Karpas-422 (cell line): ENCODE results near the gene UNC79. TPM values are rescaled to one million over a fixed set of nuclear protein-coding genes. Genes with fewer than 3 reads are reported as not detected.

Experiments used
- DNase-seq: peaks from one replicate; pipeline ENCODE4 v3.0.0-alpha.2; 2015
- H2AFZ ChIP-seq: fragments of 200-600 bp; sonication (generic); 2 replicates; pipeline ENCODE4 v1.6.1; 2014; ENCODE audit warnings: antibody characterized with exemption, low read length, mixed read lengths
- H3K27ac ChIP-seq: fragments of 200-600 bp; sonication (generic); 2 replicates; pipeline ENCODE4 v1.5.1; 2014; ENCODE audit warnings: mild to moderate bottlenecking, low read length, moderate library complexity
- H3K27me3 ChIP-seq: fragments of 200-600 bp; sonication (generic); 2 replicates; pipeline ENCODE4 v1.6.1; 2014; ENCODE audit warnings: low read length, mixed read lengths
- H3K36me3 ChIP-seq: fragments of 200-600 bp; sonication (generic); 2 replicates; pipeline ENCODE4 v1.6.1; 2014; ENCODE audit warnings: low read length, mixed read lengths; ENCODE audit not compliant: insufficient read depth
- H3K4me1 ChIP-seq: fragments of 200-600 bp; sonication (generic); 2 replicates; pipeline ENCODE4 v1.6.1; 2014; ENCODE audit warnings: mild to moderate bottlenecking, low read length, mixed read lengths
- H3K4me2 ChIP-seq: fragments of 200-600 bp; sonication (generic); 2 replicates; pipeline ENCODE4 v1.6.1; 2014; ENCODE audit warnings: low read length, low read depth, mild to moderate bottlenecking; ENCODE audit not compliant: poor library complexity, severe bottlenecking
- H3K4me3 ChIP-seq: fragments of 200-600 bp; sonication (generic); 2 replicates; pipeline ENCODE4 v1.5.1; 2014; ENCODE audit warnings: mild to moderate bottlenecking, antibody characterized with exemption, low read length, mixed read lengths
- H3K79me2 ChIP-seq: fragments of 200-600 bp; sonication (generic); 2 replicates; pipeline ENCODE4 v1.6.1; 2014; ENCODE audit warnings: mild to moderate bottlenecking, low read length, mixed read lengths
- H3K9ac ChIP-seq: fragments of 200-600 bp; sonication (generic); 2 replicates; pipeline ENCODE4 v1.6.0; 2014; ENCODE audit warnings: low read length
- H3K9me2 ChIP-seq: fragments of 200-600 bp; sonication (generic), shearing (Covaris generic); replicated peaks from 2 replicates; pipeline ENCODE4 v1.6.0; 2014; ENCODE audit warnings: mild to moderate bottlenecking, low read length, moderate library complexity; ENCODE audit not compliant: insufficient read depth
- H3K9me3 ChIP-seq: fragments of 300-700, 200-600 bp; sonication (generic); 2 replicates; pipeline ENCODE4 v1.6.1; 2014; ENCODE audit warnings: low read length, mixed read lengths
- H4K20me1 ChIP-seq: fragments of 200-600 bp; sonication (generic); 2 replicates; pipeline ENCODE4 v1.6.1; 2014; ENCODE audit warnings: mild to moderate bottlenecking, antibody characterized with exemption, low read length, low read depth; ENCODE audit not compliant: insufficient read depth
- total RNA-seq: library from RNA; depleted of rRNA; stranded (reverse); fragments of >200 nt; shearing (Covaris generic); gene quantifications from 2 replicates; pipeline ENCODE4 v1.2.3, GENCODE V29; 2014; ENCODE audit warnings: low replicate concordance

Gene UNC79
- total RNA-seq, 1 experiment from 2014 or later: 0.19 TPM

- Histone ChIP-seq H3K36me3 (no peaks in the 10 kb centered on the region), H3K9ac (no peak overlapping the region), H3K27ac (no peak overlapping the region), H2AFZ (no peak overlapping the region), H3K4me1 (peaks cover 11% of the 10 kb centered on the region), H4K20me1 (no peaks in the 10 kb centered on the region), H3K4me2 (no peak overlapping the region), H3K27me3 (no peaks in the 10 kb centered on the region), H3K9me3 (no peaks in the 10 kb centered on the region), H3K9me2 (no peaks in the 10 kb centered on the region), H3K79me2 (no peaks in the 10 kb centered on the region), H3K4me3 (no peak overlapping the region)
- peak; percentile 84 for DNase-seq
These were observed 107.7 kb downstream of the UNC79 start for GRCh38 chr14:93538413-93538812.

DNA sequence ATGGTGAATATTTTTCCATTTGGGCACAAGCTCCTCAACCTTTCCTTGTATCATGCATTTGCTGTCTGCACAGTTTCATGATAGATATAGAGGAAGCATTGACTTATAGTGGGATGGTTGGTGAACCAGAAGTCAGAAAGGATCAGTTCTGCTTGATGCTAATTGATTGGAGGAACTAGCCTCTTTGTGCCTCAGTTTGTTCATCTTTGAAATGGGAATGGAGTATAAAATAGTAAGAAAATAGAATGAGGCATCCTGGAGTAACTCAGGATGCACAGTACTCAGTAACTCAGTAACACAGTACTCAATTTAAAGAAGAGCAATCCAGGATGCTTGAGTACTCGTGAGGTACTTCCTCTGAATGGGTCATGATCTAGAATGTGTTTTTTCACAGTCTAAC lies 109.5 kb downstream of the UNC79 start:
- no peaks in the 10 kb centered on the region for H3K79me2 ChIP-seq
- no peak overlapping the region for H3K9ac ChIP-seq
- no peak overlapping the region for H3K27ac ChIP-seq
- no peak for DNase-seq
- no peaks in the 10 kb centered on the region for H4K20me1 ChIP-seq
- H3K4me2 ChIP-seq: no peak overlapping the region
- no peaks in the 10 kb centered on the region for H3K9me2 ChIP-seq
- H3K4me1 ChIP-seq: peaks cover 10% of the 10 kb centered on the region
- no peak overlapping the region for H3K4me3 ChIP-seq
- no peaks in the 10 kb centered on the region for H3K27me3 ChIP-seq
- H2AFZ ChIP-seq: no peak overlapping the region
- no peaks in the 10 kb centered on the region for H3K36me3 ChIP-seq
- no peaks in the 10 kb centered on the region for H3K9me3 ChIP-seq

- DNase-seq: peak; percentile 68
- no peak overlapping the region for H3K27ac ChIP-seq
- no peaks in the 10 kb centered on the region for H3K27me3 ChIP-seq
These were observed 113.0 kb downstream of the UNC79 start for GRCh38 chr14:93543766-93544165.

DNA sequence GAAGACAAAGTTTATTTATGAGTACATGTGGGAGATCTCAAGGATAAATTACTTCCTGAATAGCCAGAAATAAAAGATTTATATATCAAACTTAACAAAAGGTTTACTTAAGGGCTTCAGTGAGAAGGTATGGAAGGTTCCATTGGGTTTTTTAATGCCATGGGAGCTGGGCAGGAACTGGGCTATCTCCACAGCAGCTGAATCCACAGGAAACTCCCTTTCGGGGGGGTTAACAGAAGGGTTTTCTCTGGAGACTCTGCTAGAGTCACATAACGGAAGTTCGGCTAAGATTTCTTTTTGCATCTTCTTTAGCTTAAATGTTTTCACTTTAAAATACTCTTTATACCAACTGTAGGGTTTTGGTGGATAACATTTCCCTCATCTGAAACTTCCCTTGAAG lies 113.5 kb downstream of the UNC79 start:
- Histone ChIP-seq H3K79me2 (no peaks in the 10 kb centered on the region), H3K4me1 (peaks cover 10% of the 10 kb centered on the region), H3K27ac (no peak overlapping the region), H3K27me3 (no peaks in the 10 kb centered on the region), H3K9ac (no peak overlapping the region), H3K36me3 (no peaks in the 10 kb centered on the region), H2AFZ (0 out of 2 replicates have a peak overlapping the region, but pooled peaks have one; percentile 4), H3K9me2 (no peaks in the 10 kb centered on the region), H3K9me3 (no peaks in the 10 kb centered on the region), H4K20me1 (no peaks in the 10 kb centered on the region), H3K4me3 (no peak overlapping the region), H3K4me2 (peak overlapping the region; percentile 15)
- DNase-seq: no peak

More at GRCh38 chr14:93543766-93544165, 113.0 kb downstream of the UNC79 start:
- Histone ChIP-seq H3K4me3 (no peak overlapping the region), H3K36me3 (no peaks in the 10 kb centered on the region), H2AFZ (no peak overlapping the region), H3K9me3 (no peaks in the 10 kb centered on the region), H3K4me1 (peaks cover 10% of the 10 kb centered on the region), H3K9me2 (no peaks in the 10 kb centered on the region), H3K79me2 (no peaks in the 10 kb centered on the region), H4K20me1 (no peaks in the 10 kb centered on the region), H3K9ac (no peak overlapping the region), H3K4me2 (peak overlapping the region; percentile 15)

GRCh38 chr14:93546642-93547041 lies 115.9 kb downstream of the UNC79 start:
- Histone ChIP-seq H3K27me3 (no peaks in the 10 kb centered on the region), H3K9me2 (no peaks in the 10 kb centered on the region), H3K9ac (no peak overlapping the region), H3K4me1 (peaks cover 10% of the 10 kb centered on the region), H3K79me2 (no peaks in the 10 kb centered on the region), H3K4me3 (no peak overlapping the region), H4K20me1 (no peaks in the 10 kb centered on the region), H2AFZ (no peak overlapping the region), H3K27ac (no peak overlapping the region), H3K9me3 (no peaks in the 10 kb centered on the region), H3K36me3 (no peaks in the 10 kb centered on the region), H3K4me2 (no peak overlapping the region)
- no peak for DNase-seq

DNA sequence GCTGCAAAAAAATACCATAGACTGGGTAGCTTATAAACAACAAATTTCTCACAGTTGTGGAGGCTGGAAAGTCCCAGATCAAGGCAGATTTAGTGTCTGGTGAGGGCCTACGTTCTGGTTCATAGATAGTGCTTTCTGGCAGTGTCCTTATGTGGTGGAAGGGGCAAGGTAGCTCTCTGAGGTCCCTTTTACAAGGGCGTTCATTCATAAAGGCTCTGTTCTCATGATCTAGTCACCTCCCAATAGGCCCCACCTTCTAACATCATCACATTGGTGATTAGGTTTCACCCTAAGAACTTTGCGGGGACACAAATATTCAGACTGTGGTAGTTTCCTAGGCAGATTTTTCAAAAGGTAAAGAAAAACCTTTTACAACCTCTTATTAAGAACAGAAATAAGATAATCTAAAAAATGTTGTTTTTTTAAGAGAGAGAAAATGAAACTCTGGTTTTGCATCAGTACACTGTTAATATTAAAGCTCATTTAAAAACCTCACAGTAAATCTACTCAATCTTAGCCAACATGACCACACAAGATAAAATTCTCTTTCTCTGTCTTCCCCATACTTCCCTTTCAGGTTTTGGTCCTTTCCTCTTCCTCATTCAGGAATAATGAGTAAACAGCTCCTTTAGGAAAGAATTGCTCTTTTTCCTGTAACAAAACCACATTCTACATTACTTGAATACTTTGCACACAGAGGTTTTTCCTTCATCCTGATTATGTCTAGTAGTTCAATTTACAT lies 117.5 kb downstream of the UNC79 start:
- H3K4me1 ChIP-seq: peaks cover 10% of the 10 kb centered on the region
- no peak overlapping the region for H3K4me3 ChIP-seq
- no peaks in the 10 kb centered on the region for H3K36me3 ChIP-seq
- no peak overlapping the region for H3K27ac ChIP-seq
- no peaks in the 10 kb centered on the region for H4K20me1 ChIP-seq
- H3K27me3 ChIP-seq: no peaks in the 10 kb centered on the region
- no peaks in the 10 kb centered on the region for H3K9me3 ChIP-seq
- no peak overlapping the region for H3K9ac ChIP-seq
- no peaks in the 10 kb centered on the region for H3K79me2 ChIP-seq
- DNase-seq: no peak
- no peaks in the 10 kb centered on the region for H3K9me2 ChIP-seq
- H2AFZ ChIP-seq: no peak overlapping the region
- no peak overlapping the region for H3K4me2 ChIP-seq

DNA sequence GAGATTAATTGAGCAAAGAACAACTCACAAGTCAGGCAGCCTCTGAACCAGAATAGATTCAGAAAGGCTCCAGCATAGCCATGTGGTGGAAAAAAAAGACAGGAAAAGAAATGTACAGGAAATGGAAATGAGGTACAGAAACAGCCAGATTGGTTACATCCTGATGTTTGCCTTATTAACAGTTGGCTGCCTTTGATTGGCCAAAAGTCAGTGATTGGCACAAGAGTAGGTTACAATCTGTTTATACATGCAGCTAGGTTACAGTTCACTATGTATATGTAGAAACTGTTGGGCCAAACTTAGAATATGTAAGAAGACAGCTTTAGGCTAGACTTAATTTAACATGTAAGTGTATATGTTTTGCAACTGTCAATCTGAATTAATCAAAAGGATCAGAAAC lies 118.9 kb downstream of the UNC79 start:
- no peak overlapping the region for H3K27ac ChIP-seq
- H3K27me3 ChIP-seq: no peaks in the 10 kb centered on the region
- H4K20me1 ChIP-seq: no peaks in the 10 kb centered on the region
- no peak overlapping the region for H3K9ac ChIP-seq
- H3K4me3 ChIP-seq: no peak overlapping the region
- H3K9me3 ChIP-seq: no peaks in the 10 kb centered on the region
- no peaks in the 10 kb centered on the region for H3K9me2 ChIP-seq
- H2AFZ ChIP-seq: no peak overlapping the region
- no peaks in the 10 kb centered on the region for H3K36me3 ChIP-seq
- no peak overlapping the region for H3K4me2 ChIP-seq
- no peak for DNase-seq
- no peaks in the 10 kb centered on the region for H3K79me2 ChIP-seq
- H3K4me1 ChIP-seq: peaks cover 3% of the 10 kb centered on the region

DNA sequence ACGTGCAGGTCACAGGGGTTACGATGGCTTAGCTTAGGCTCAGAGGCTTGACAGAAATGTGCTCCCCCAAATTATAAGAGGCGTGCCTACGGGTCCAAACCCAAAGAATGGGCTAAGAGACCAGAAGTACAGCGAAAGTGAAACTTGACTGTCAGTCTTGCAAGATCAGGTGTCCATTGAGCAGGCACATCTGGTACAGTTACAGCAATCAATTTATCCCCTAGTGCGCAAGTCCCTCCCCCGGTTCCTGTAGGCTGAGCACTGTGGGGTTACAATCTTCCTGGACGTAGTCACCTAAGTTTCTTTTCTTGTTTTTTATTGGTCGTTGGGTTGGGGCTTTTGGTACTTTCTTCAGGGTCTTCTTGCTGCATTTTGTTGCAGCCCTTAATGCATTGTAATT lies 134.2 kb downstream of the UNC79 start:
- Histone ChIP-seq H3K9me3 (no peaks in the 10 kb centered on the region), H3K4me3 (no peak overlapping the region), H3K9ac (no peak overlapping the region), H3K4me1 (no peaks in the 10 kb centered on the region), H3K36me3 (no peaks in the 10 kb centered on the region), H3K79me2 (no peaks in the 10 kb centered on the region), H3K27ac (no peak overlapping the region), H4K20me1 (no peaks in the 10 kb centered on the region), H3K9me2 (no peaks in the 10 kb centered on the region), H2AFZ (no peak overlapping the region), H3K4me2 (no peak overlapping the region), H3K27me3 (no peaks in the 10 kb centered on the region)
- DNase-seq: no peak
